OCI-LY1 (cell line): ENCODE measurements around the gene C17orf50.

Experiments
- H2AFZ ChIP-seq: fragments of 200-600 bp; sonication (generic), shearing (Covaris generic); 2 replicates; pipeline ENCODE4 v1.6.0; 2014; ENCODE audit warnings: antibody characterized with exemption, mild to moderate bottlenecking, low read length
- H3F3A ChIP-seq: fragments of 200-600 bp; sonication (generic), shearing (Covaris generic); 2 replicates; pipeline ENCODE4 v1.6.0; 2014; ENCODE audit warnings: mild to moderate bottlenecking, antibody characterized with exemption, low read length, moderate library complexity; ENCODE audit not compliant: insufficient read depth
- H3K27ac ChIP-seq: fragments of 200-600 bp; sonication (generic); 2 replicates; pipeline ENCODE4 v1.5.1; 2014; ENCODE audit warnings: low read length, mixed run types, mild to moderate bottlenecking, low read depth; ENCODE audit not compliant: poor library complexity, severe bottlenecking
- H3K27me3 ChIP-seq: fragments of 200-600 bp; sonication (generic); 2 replicates; pipeline ENCODE4 v1.6.0; 2014; ENCODE audit warnings: antibody characterized with exemption, mild to moderate bottlenecking, low read length, moderate library complexity; ENCODE audit not compliant: insufficient read depth
- H3K36me3 ChIP-seq: fragments of 200-600 bp; sonication (generic); 2 replicates; pipeline ENCODE4 v1.6.1; 2014; ENCODE audit warnings: mild to moderate bottlenecking, antibody characterized with exemption, low read length, moderate library complexity, mixed read lengths; ENCODE audit not compliant: insufficient read depth
- H3K4me1 ChIP-seq: fragments of 200-600 bp; sonication (generic); 2 replicates; pipeline ENCODE4 v1.5.1; 2014; ENCODE audit warnings: mild to moderate bottlenecking, low read length, moderate library complexity; ENCODE audit not compliant: insufficient read depth, severe bottlenecking
- H3K4me2 ChIP-seq: fragments of 200-600 bp; sonication (generic), shearing (Covaris generic); 2 replicates; pipeline ENCODE4 v1.6.1; 2014; ENCODE audit warnings: low read length
- H3K4me3 ChIP-seq: fragments of 200-600 bp; sonication (generic); 2 replicates; pipeline ENCODE4 v1.5.1; 2014; ENCODE audit warnings: low read length, low read depth, mild to moderate bottlenecking, mixed read lengths; ENCODE audit not compliant: poor library complexity, severe bottlenecking
- H3K79me2 ChIP-seq: fragments of 200-600 bp; shearing (Covaris generic); 2 replicates; pipeline ENCODE4 v1.6.1; 2016; ENCODE audit warnings: mixed run types, low read length, mixed read lengths; ENCODE audit not compliant: insufficient read depth
- H3K9ac ChIP-seq: fragments of 200-600 bp; sonication (generic), shearing (Covaris generic); 2 replicates; pipeline ENCODE4 v1.6.1; 2014; ENCODE audit warnings: mild to moderate bottlenecking, low read length, mixed read lengths
- H3K9me2 ChIP-seq: fragments of 200-600 bp; sonication (generic), shearing (Covaris generic); 2 replicates; pipeline ENCODE4 v1.6.1; 2014; ENCODE audit warnings: low read depth, mild to moderate bottlenecking, low read length, mixed read lengths
- H3K9me3 ChIP-seq: fragments of 200-600 bp; shearing (Covaris generic); 2 replicates; pipeline ENCODE4 v1.6.1; 2014; ENCODE audit warnings: low read length, mixed read lengths
- H4K20me1 ChIP-seq: fragments of 200-600 bp; sonication (generic), shearing (Covaris generic); 2 replicates; pipeline ENCODE4 v1.6.0; 2016; ENCODE audit warnings: mild to moderate bottlenecking, low read length; ENCODE audit not compliant: insufficient read depth
- CTCF ChIP-seq: fragments of 200-600 bp; sonication (generic), shearing (Covaris generic); IDR thresholded peaks from 2 replicates; pipeline ENCODE4 v1.5.1; 2017; ENCODE audit warnings: mild to moderate bottlenecking, antibody characterized with exemption, low read length, moderate library complexity, mixed read lengths
- EZH2 ChIP-seq: fragments of 200-600 bp; sonication (generic), shearing (Covaris generic); IDR thresholded peaks from 2 replicates; pipeline ENCODE4 v1.8.0; 2017; ENCODE audit warnings: borderline replicate concordance, mixed run types, mild to moderate bottlenecking, antibody characterized with exemption, low read length, moderate library complexity, mixed read lengths

The C17orf50 gene

GRCh38 chr17:35765086-35765710, 4.5 kb downstream of the C17orf50 start:
- Histone ChIP-seq H3K9ac (peak overlapping the region; percentile 64; the same call in 1 of the 2 replicates), H3K4me2 (peak overlapping the region; percentile 78), H3K79me2 (no peaks in the 10 kb centered on the region), H3K36me3 (no peaks in the 10 kb centered on the region), H3K4me3 (peak overlapping the region; percentile 67), H3K9me2 (no peaks in the 10 kb centered on the region), H3K9me3 (no peaks in the 10 kb centered on the region), H3K27ac (no peak overlapping the region), H3K4me1 (peaks cover 6% of the 10 kb centered on the region), H4K20me1 (no peaks in the 10 kb centered on the region), H3K27me3 (no peaks in the 10 kb centered on the region; the same call in 1 of the 2 replicates), H3F3A (no peaks in the 10 kb centered on the region), H2AFZ (no peak overlapping the region)
- TF ChIP-seq CTCF = no peak
- TF ChIP-seq EZH2 = no peak

GRCh38 chr17:35765756-35766488, 5.2 kb downstream of the C17orf50 start:
- Histone ChIP-seq H3K9me3 (no peaks in the 10 kb centered on the region), H4K20me1 (no peaks in the 10 kb centered on the region), H3K27me3 (no peaks in the 10 kb centered on the region; the same call in 1 of the 2 replicates), H3K27ac (no peak overlapping the region), H3K4me3 (no peak overlapping the region), H3K79me2 (no peaks in the 10 kb centered on the region), H3K9ac (no peak overlapping the region), H3K36me3 (no peaks in the 10 kb centered on the region), H3F3A (no peaks in the 10 kb centered on the region), H3K9me2 (no peaks in the 10 kb centered on the region), H3K4me1 (peaks cover 6% of the 10 kb centered on the region), H3K4me2 (no peak overlapping the region), H2AFZ (no peak overlapping the region)
- TF ChIP-seq CTCF = no peak
- TF ChIP-seq EZH2 = no peak

GRCh38 chr17:35766489-35766877, 5.8 kb downstream of the C17orf50 start:
- Histone ChIP-seq H3K9ac (no peak overlapping the region), H3K9me3 (no peaks in the 10 kb centered on the region), H3F3A (no peaks in the 10 kb centered on the region), H3K4me3 (no peak overlapping the region), H3K4me1 (peaks cover 6% of the 10 kb centered on the region), H3K9me2 (no peaks in the 10 kb centered on the region), H3K4me2 (no peak overlapping the region), H3K27ac (no peak overlapping the region), H3K79me2 (no peaks in the 10 kb centered on the region), H2AFZ (no peak overlapping the region), H4K20me1 (no peaks in the 10 kb centered on the region), H3K36me3 (no peaks in the 10 kb centered on the region), H3K27me3 (no peaks in the 10 kb centered on the region; the same call in 1 of the 2 replicates)
- no peak for TF ChIP-seq CTCF
- no peak for TF ChIP-seq EZH2
